Loucy (cell line): ENCODE data around the gene SLC26A6.

Experiments used
- H2AFZ ChIP-seq: fragments of 200-600 bp; sonication (generic); 2 replicates; pipeline ENCODE4 v1.6.0; 2016; ENCODE audit warnings: antibody characterized with exemption, mild to moderate bottlenecking, low read length, moderate library complexity
- H3F3A ChIP-seq: fragments of 200-600 bp; 2 replicates; pipeline ENCODE4 v1.6.0; 2016; ENCODE audit warnings: antibody characterized with exemption, low read depth, mild to moderate bottlenecking
- H3K27me3 ChIP-seq: fragments of 200-600 bp; sonication (generic); 2 replicates; pipeline ENCODE4 v1.6.1; 2014; ENCODE audit warnings: low read length, mild to moderate bottlenecking; ENCODE audit not compliant: insufficient read depth, poor library complexity, severe bottlenecking
- H3K36me3 ChIP-seq: fragments of 200-600 bp; sonication (generic); 2 replicates; pipeline ENCODE4 v1.6.1; 2016; ENCODE audit warnings: low read length; ENCODE audit not compliant: insufficient read depth
- H3K4me1 ChIP-seq: fragments of 200-600 bp; sonication (generic); 2 replicates; pipeline ENCODE4 v1.5.1; 2014; ENCODE audit warnings: low read length, mild to moderate bottlenecking; ENCODE audit not compliant: insufficient read depth, poor library complexity, severe bottlenecking
- H3K4me2 ChIP-seq: fragments of 200-600 bp; sonication (generic); 2 replicates; pipeline ENCODE4 v1.6.0; 2014; ENCODE audit warnings: antibody characterized with exemption, low read length, low read depth, mild to moderate bottlenecking; ENCODE audit not compliant: poor library complexity, severe bottlenecking
- H3K4me3 ChIP-seq: fragments of 200-600 bp; sonication (generic); 2 replicates; pipeline ENCODE4 v1.5.1; 2014; ENCODE audit warnings: low read length, mild to moderate bottlenecking, mixed read lengths; ENCODE audit not compliant: poor library complexity, severe bottlenecking
- H3K79me2 ChIP-seq: fragments of 200-600 bp; sonication (generic); 2 replicates; pipeline ENCODE4 v1.6.1; 2014; ENCODE audit warnings: low read length; ENCODE audit not compliant: insufficient read depth
- H3K9ac ChIP-seq: fragments of 200-600 bp; sonication (generic); 2 replicates; pipeline ENCODE4 v1.6.0; 2014; ENCODE audit warnings: mild to moderate bottlenecking, low read depth, low read length, moderate library complexity; ENCODE audit not compliant: poor library complexity, severe bottlenecking
- H3K9me2 ChIP-seq: fragments of 200-600 bp; sonication (generic); replicated peaks from 2 replicates; pipeline ENCODE4 v1.6.1; 2016; ENCODE audit warnings: low read depth, low read length, mixed read lengths
- H3K9me3 ChIP-seq: fragments of 200-600 bp; sonication (generic); 2 replicates; pipeline ENCODE4 v1.6.1; 2014; ENCODE audit warnings: mild to moderate bottlenecking, antibody characterized with exemption, low read length, low read depth; ENCODE audit not compliant: insufficient read depth
- H4K20me1 ChIP-seq: fragments of 200-600 bp; sonication (generic); 2 replicates; pipeline ENCODE4 v1.6.0; 2014; ENCODE audit warnings: antibody characterized with exemption, low read length, mild to moderate bottlenecking; ENCODE audit not compliant: insufficient read depth, poor library complexity, severe bottlenecking
- CTCF ChIP-seq: fragments of 200-600 bp; sonication (generic); conservative IDR thresholded peaks from 2 replicates; pipeline ENCODE4 v1.5.1; 2014; ENCODE audit warnings: mild to moderate bottlenecking, antibody characterized with exemption, low read length
- EZH2phosphoT487 ChIP-seq: fragments of 200-600 bp; IDR thresholded peaks from 2 replicates; pipeline ENCODE4 v1.6.1; 2018; ENCODE audit warnings: antibody characterized with exemption, mild to moderate bottlenecking, moderate library complexity, borderline replicate concordance

SLC26A6 gene

GRCh38 chr3:48593337-48593736 lies 41.9 kb downstream of the SLC26A6 start:
- H4K20me1 ChIP-seq: no peaks in the 10 kb centered on the region
- TF ChIP-seq EZH2phosphoT487 (no peak), CTCF (no peak)
- no peak overlapping the region for H3K4me3 ChIP-seq
- no peak overlapping the region for H3K4me2 ChIP-seq
- peaks cover 4% of the 10 kb centered on the region; the same call in 1 of the 2 replicates for H3K36me3 ChIP-seq
- H3K9me2 ChIP-seq: no peaks in the 10 kb centered on the region
- no peak overlapping the region for H2AFZ ChIP-seq
- no peaks in the 10 kb centered on the region for H3K9me3 ChIP-seq
- no peaks in the 10 kb centered on the region for H3K79me2 ChIP-seq
- no peaks in the 10 kb centered on the region for H3K27me3 ChIP-seq
- no peak overlapping the region for H3K9ac ChIP-seq
- H3F3A ChIP-seq: no peaks in the 10 kb centered on the region
- no peaks in the 10 kb centered on the region for H3K4me1 ChIP-seq

- Histone ChIP-seq H3K9me3 (no peaks in the 10 kb centered on the region), H3K4me1 (no peaks in the 10 kb centered on the region), H3K9ac (no peak overlapping the region), H3K27me3 (no peaks in the 10 kb centered on the region), H3K4me3 (no peak overlapping the region), H3K36me3 (no peaks in the 10 kb centered on the region), H2AFZ (no peak overlapping the region), H3K79me2 (no peaks in the 10 kb centered on the region), H3F3A (no peaks in the 10 kb centered on the region), H3K9me2 (no peaks in the 10 kb centered on the region), H4K20me1 (no peaks in the 10 kb centered on the region), H3K4me2 (no peak overlapping the region)
- TF ChIP-seq EZH2phosphoT487 (no peak), CTCF (no peak)
These were observed 42.7 kb downstream of the SLC26A6 start for GRCh38 chr3:48592519-48593087.

- Histone ChIP-seq H3K4me2 (no peak overlapping the region), H3K79me2 (no peaks in the 10 kb centered on the region), H3K9me2 (no peaks in the 10 kb centered on the region), H3K9me3 (no peaks in the 10 kb centered on the region), H2AFZ (no peak overlapping the region), H3K27me3 (no peaks in the 10 kb centered on the region), H3K36me3 (no peaks in the 10 kb centered on the region), H3F3A (no peaks in the 10 kb centered on the region), H4K20me1 (no peaks in the 10 kb centered on the region), H3K9ac (no peak overlapping the region), H3K4me3 (no peak overlapping the region), H3K4me1 (no peaks in the 10 kb centered on the region)
- TF ChIP-seq CTCF: no peak
These were observed 43.3 kb downstream of the SLC26A6 start for GRCh38 chr3:48591886-48592518.
